ENCODE measurements around the gene KLHL7. TPM values are rescaled to one million over a fixed set of nuclear protein-coding genes. Genes with fewer than 3 reads are reported as not detected.

Gene KLHL7
- total RNA-seq, 1 experiment from 2014 or later = 20.6 TPM

DNA sequence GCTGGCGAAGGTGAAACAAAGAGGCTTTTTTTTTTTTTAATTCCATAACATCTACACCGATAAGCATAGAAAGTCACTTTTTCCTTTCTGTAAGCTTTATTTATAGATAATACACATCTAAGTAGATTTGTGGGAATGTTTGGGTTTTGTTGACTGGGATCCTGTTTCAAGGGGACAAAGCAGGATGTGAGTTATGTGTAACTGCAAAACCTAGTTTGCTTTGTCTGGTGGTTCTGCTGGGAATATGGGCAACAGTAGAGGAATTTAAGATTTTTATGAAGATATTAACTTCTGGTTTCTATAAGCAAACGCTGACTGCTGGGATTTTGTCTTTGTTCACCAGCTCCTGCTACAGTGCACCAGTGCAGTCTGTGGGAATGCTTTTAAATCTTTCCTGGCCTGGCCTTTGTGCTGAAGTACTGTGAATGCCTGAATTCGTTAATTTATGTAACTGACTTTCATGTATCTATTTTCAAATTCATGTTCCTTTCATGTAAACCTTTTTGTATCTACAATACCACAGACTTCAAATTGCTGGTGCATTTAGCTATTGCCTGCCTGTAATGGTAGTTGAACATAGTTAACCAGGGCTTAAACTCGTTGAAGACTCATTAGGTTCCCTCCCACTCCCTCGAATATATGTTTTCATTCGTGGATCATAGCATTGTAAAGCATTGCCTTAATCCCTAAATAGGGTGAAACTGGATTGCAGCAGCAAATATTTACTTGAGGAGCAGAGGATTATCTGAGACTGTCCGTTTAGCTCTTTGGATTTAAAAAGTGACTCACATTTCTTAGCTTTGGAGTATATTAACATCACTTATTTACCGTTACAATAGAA lies 1.5 kb downstream of the KLHL7 start (continued):
- TF ChIP-seq JUND (IDR thresholded peaks at IDR 0.05) (no peak), SRF (IDR thresholded peaks at IDR 0.05; ENCODE audit: low read depth) (no peak)

DNA sequence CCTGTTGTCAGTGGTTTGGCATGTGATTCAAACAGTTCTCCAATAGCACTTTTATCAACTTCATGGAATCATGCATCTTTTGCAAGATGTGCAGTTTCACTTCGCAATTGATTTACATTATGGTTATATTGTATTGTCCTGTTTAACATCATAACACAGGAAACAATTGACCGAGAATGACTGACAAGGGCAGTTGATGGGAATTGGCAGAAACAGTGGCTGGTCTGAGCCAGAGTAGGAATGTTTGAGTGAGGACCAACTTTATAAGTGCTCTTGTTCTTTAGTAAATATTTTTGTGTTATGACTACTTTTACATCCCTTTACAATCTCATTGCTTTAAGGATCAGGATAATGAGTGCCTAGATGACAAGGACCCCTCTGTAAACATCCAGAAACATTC lies 2.2 kb downstream of the KLHL7 start:
- H3K36me3 ChIP-seq (ENCODE audit: control insufficient read depth in 1 of 2, insufficient read depth in 2 of 2, low read length in 2 of 2) = no peaks in the 10 kb centered on the region
- no peaks in the 10 kb centered on the region for H3K9me2 ChIP-seq (ENCODE audit: insufficient read depth)
- no peak overlapping the region for H2AFZ ChIP-seq (ENCODE audit: low read depth, low read length, poor library complexity, severe bottlenecking)
- H3K4me3 ChIP-seq (replicated peaks in 1 of 2; ENCODE audit: low read depth in 1 of 2, low read length in 2 of 2) = no peak overlapping the region
- ChIA-PET POLR2A (no interaction called here), RAD21 (ENCODE audit: low non-redundant PET in 1 of 2, low total read pairs in 2 of 2, uncharacterized antibody in 2 of 2, unreplicated experiment in 2 of 2) (no interaction called here), CTCF (interaction anchor here (3.0 kb wide), 1 partner anchor 22 kb away, joined by 14 read pairs; no protein-coding TSS in a partner anchor)
- ATAC-seq = no peak
- BruUV-seq (replicated peaks) = no TSS peak
- no peak overlapping the region for H3K27ac ChIP-seq (ENCODE audit: low read depth, low read length)
- no peak for DNase-seq (ENCODE audit: low read depth, low spot score)
- peaks cover 21% of the 10 kb centered on the region for H3K79me2 ChIP-seq (ENCODE audit: insufficient read depth, low read length)
- no peaks in the 10 kb centered on the region for H3K27me3 ChIP-seq (ENCODE audit: insufficient read depth, low read length)
- peaks cover 0 to 7% of the 10 kb centered on the region in 2 experiments; a peak in 3 of 4 replicates for H3K4me1 ChIP-seq (ENCODE audit: control insufficient read depth in 1 of 2, insufficient read depth in 2 of 2, low read length in 2 of 2)
- H3K9ac ChIP-seq (ENCODE audit: low read length) = no peak overlapping the region
- TF ChIP-seq, protein P1, sequence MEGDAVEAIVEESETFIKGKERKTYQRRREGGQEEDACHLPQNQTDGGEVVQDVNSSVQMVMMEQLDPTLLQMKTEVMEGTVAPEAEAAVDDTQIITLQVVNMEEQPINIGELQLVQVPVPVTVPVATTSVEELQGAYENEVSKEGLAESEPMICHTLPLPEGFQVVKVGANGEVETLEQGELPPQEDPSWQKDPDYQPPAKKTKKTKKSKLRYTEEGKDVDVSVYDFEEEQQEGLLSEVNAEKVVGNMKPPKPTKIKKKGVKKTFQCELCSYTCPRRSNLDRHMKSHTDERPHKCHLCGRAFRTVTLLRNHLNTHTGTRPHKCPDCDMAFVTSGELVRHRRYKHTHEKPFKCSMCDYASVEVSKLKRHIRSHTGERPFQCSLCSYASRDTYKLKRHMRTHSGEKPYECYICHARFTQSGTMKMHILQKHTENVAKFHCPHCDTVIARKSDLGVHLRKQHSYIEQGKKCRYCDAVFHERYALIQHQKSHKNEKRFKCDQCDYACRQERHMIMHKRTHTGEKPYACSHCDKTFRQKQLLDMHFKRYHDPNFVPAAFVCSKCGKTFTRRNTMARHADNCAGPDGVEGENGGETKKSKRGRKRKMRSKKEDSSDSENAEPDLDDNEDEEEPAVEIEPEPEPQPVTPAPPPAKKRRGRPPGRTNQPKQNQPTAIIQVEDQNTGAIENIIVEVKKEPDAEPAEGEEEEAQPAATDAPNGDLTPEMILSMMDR (IDR thresholded peaks at IDR 0.05 in 2 of 3, conservative IDR thresholded peaks at IDR 0.05 in 1 of 3; ENCODE audit: borderline replicate concordance in 1 of 3, insufficient read depth in 1 of 3, low read depth in 2 of 3, low read length in 2 of 3) = no peak
- TF ChIP-seq TCF7L2 (IDR thresholded peaks at IDR 0.05; ENCODE audit: borderline replicate concordance, extremely low read depth, insufficient read depth, insufficient read length) = no peak
- TF ChIP-seq, protein P2, sequence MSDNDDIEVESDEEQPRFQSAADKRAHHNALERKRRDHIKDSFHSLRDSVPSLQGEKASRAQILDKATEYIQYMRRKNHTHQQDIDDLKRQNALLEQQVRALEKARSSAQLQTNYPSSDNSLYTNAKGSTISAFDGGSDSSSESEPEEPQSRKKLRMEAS (IDR thresholded peaks at IDR 0.05) = no peak
- no peak for TF ChIP-seq SP1 (IDR thresholded peaks at IDR 0.05; ENCODE audit: low read depth)
- no peak for TF ChIP-seq POLR2A (IDR thresholded peaks at IDR 0.05; ENCODE audit: borderline replicate concordance, extremely low read depth, insufficient read depth, insufficient read length)
- no peak for TF ChIP-seq ELF1 (IDR thresholded peaks at IDR 0.05; ENCODE audit: borderline replicate concordance, low read depth)
- TF ChIP-seq FOSL1 (IDR thresholded peaks at IDR 0.05; ENCODE audit: low read depth) = no peak
- no peak for TF ChIP-seq EGR1 (IDR thresholded peaks at IDR 0.05; ENCODE audit: low read depth)
- no peak for TF ChIP-seq CBX3 (IDR thresholded peaks at IDR 0.05; ENCODE audit: low read depth)
- TF ChIP-seq SIN3A (IDR thresholded peaks at IDR 0.05; ENCODE audit: low read depth) = no peak
- TF ChIP-seq RAD21 (IDR thresholded peaks at IDR 0.05; ENCODE audit: low read depth) = no peak
- TF ChIP-seq CEBPB (IDR thresholded peaks at IDR 0.05; ENCODE audit: low read depth) = no peak
- TF ChIP-seq, protein P3, sequence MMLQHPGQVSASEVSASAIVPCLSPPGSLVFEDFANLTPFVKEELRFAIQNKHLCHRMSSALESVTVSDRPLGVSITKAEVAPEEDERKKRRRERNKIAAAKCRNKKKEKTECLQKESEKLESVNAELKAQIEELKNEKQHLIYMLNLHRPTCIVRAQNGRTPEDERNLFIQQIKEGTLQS (IDR thresholded peaks at IDR 0.05) = no peak
- no peak for TF ChIP-seq EZH2phosphoT487 (IDR thresholded peaks at IDR 0.05; ENCODE audit: borderline replicate concordance)
- TF ChIP-seq SRF (IDR thresholded peaks at IDR 0.05; ENCODE audit: low read depth) = no peak
- TF ChIP-seq JUND (IDR thresholded peaks at IDR 0.05) = no peak
- TF ChIP-seq, protein P4, sequence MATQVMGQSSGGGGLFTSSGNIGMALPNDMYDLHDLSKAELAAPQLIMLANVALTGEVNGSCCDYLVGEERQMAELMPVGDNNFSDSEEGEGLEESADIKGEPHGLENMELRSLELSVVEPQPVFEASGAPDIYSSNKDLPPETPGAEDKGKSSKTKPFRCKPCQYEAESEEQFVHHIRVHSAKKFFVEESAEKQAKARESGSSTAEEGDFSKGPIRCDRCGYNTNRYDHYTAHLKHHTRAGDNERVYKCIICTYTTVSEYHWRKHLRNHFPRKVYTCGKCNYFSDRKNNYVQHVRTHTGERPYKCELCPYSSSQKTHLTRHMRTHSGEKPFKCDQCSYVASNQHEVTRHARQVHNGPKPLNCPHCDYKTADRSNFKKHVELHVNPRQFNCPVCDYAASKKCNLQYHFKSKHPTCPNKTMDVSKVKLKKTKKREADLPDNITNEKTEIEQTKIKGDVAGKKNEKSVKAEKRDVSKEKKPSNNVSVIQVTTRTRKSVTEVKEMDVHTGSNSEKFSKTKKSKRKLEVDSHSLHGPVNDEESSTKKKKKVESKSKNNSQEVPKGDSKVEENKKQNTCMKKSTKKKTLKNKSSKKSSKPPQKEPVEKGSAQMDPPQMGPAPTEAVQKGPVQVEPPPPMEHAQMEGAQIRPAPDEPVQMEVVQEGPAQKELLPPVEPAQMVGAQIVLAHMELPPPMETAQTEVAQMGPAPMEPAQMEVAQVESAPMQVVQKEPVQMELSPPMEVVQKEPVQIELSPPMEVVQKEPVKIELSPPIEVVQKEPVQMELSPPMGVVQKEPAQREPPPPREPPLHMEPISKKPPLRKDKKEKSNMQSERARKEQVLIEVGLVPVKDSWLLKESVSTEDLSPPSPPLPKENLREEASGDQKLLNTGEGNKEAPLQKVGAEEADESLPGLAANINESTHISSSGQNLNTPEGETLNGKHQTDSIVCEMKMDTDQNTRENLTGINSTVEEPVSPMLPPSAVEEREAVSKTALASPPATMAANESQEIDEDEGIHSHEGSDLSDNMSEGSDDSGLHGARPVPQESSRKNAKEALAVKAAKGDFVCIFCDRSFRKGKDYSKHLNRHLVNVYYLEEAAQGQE (IDR thresholded peaks at IDR 0.05; ENCODE audit: low read depth) = no peak
- no peak for TF ChIP-seq ZNF274 (IDR thresholded peaks at IDR 0.05; ENCODE audit: low read depth, low read length)
- H4K20me1 ChIP-seq (ENCODE audit: insufficient read depth) = no peaks in the 10 kb centered on the region
- no peaks in the 10 kb centered on the region for H3K9me3 ChIP-seq (ENCODE audit: control insufficient read depth in 1 of 2, insufficient read depth in 1 of 2, low read depth in 1 of 2, low read length in 2 of 2)
- intact Hi-C loops (cut with micrococcal nuclease) = loop anchor here (5.0 to 10.0 kb wide), 3 partner anchors 75 to 437 kb away; partner anchors contain the start of genes MALSU1 and NUP42
- no peak overlapping the region for H3K4me2 ChIP-seq (ENCODE audit: low read length)

Data from HCT116 (cell line).